Fibroblast of the conjunctiva (primary cell): ENCODE measurements around the gene AIG1.
"Not testable (repeated sequence)": the region's sequence is repeated elsewhere in the genome, so short reads cannot be mapped to it uniquely, and the experiment has no call there.

Experiments
- DNase-seq: peaks from one replicate; pipeline ENCODE4 v3.0.0-alpha.2; 2010; ENCODE audit warnings: low read depth

The AIG1 gene

DNA sequence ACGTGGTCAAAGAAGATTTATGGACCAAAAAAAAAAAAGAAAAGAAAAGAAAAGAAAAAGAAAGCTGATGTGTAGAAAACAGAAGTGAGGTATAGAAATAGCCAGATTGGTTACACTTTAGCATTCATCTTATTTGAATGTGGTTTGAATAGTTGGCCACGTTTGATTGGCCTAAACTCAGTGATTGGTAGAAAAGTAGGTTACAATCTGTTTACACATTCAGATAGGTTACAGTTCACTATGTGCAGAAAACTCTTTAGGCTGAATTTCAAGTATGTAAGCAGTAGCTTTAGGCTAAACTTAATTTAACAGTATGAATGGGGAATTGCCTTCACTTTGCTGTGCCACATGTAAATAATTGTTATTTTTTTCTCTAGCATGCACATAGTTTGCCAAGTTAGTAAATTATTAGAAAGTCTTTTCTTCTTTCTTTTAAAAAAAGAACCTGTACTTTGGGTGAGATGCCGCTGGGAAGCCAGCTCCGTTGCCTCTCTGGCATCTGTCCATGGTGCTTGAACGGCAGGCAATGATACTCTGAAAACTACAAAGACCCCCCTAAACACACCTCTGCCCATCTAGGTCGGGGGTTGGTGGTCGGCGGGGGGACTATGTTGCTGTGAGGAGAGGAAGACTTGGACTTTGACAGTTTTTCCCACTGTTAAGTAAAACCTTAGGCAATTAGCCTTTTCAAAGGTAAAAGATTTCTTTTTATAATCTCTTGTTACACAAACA is 173.0 kb downstream of the AIG1 start:
- DNase-seq: no peak

GRCh38 chr6:143234734-143235133 is 174.0 kb downstream of the AIG1 start:
- no peak for DNase-seq

- no peak for DNase-seq
Measured at GRCh38 chr6:143236151-143236798, 175.6 kb downstream of the AIG1 start.

- no peak for DNase-seq
Measured at GRCh38 chr6:143238306-143238705, 177.6 kb downstream of the AIG1 start.

- no peak for DNase-seq
Measured at GRCh38 chr6:143241111-143241510, 180.4 kb downstream of the AIG1 start.

DNA sequence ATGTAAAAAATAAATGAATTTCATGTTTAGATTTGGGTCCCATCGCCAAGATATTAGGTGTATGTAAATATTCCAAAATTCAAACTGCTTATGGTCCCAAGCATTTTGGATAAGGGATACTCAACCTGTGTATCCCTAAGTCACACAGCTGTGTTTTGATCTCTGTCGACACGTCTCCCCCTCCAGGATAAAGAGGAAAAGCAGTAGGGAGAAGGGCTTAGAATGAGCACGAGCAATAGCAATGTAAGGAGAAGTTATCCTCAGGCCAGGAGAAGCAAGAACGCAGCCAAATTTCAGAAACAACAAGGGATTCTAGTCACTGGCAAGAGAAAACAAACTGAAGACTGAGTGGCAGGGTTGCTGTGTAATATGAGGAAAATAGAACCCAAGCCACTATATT is 181.2 kb downstream of the AIG1 start:
- DNase-seq: no peak

DNA sequence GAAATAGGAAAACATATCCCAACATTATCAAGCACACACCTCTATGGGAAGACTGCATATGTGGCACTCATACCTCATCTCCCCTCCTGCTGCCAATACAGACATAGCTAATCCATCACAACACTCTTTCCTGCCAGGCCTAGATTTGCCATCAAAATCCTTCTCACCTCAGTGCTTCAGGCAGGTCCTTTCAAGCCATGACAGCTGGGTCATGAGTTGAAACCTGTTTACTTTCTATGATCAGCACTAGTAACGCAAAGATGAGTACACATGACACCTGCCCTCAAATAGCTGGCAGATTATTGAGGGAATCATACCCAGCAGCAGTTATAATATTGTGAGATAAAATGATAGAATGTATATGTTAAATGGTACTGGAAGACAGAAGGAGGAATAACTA is 183.1 kb downstream of the AIG1 start:
- DNase-seq: no peak

DNA sequence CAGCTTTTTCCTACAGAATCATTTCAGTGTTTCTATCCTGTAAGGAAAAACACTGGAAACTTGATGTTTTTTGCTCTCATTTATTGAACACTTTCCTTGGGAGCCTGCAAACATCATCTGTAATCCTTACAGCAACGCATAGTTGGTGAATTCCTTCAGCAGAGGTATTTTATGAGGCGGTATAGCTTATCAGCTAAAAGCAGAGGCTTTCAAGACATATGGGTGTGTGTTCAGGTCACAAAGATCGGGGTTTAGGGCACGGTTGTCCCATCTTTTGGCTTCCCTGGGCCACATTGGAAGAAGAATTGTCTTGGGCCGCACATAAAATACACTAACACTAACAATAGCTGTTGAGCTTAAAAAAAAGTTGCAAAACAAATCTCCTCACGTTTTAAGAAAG is 185.0 kb downstream of the AIG1 start:
- no peak for DNase-seq

DNA sequence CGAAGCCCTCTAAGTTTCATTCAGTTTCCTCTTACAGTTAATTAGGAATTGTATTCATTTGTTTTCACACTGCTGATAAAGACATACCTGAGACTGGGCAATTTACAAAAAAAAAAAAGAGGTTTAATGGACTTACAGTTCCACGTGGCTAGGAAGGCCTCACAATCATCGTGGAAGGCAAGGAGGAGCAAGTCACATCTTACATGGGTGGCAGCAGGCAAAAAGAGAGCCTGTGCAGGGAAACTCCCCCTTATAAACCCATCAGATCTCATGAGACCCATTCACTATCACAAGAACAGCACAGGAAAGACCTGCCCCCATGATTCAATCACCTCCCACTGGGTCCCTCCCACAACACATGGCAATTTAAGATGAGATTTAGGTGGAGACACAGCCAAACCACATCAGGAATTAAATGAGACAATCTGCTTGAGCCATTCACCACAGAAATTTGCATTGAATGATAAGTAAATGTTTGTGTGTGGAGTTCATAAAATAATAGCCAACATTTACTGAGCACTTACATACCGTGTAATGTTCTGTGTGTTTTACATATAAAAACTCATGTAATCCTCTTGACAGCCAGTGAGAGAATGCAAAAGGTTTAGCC is 185.6 kb downstream of the AIG1 start:
- not testable (repeated sequence) for DNase-seq

GRCh38 chr6:143247586-143247985 is 186.9 kb downstream of the AIG1 start:
- DNase-seq: no peak

- DNase-seq: no peak
Measured at GRCh38 chr6:143248359-143248758, 187.7 kb downstream of the AIG1 start.

GRCh38 chr6:143251288-143251687 is 190.6 kb downstream of the AIG1 start:
- no peak for DNase-seq

GRCh38 chr6:143252961-143253360 is 192.3 kb downstream of the AIG1 start:
- no peak for DNase-seq

- no peak for DNase-seq
Measured at GRCh38 chr6:143253586-143253985, 192.9 kb downstream of the AIG1 start.

DNA sequence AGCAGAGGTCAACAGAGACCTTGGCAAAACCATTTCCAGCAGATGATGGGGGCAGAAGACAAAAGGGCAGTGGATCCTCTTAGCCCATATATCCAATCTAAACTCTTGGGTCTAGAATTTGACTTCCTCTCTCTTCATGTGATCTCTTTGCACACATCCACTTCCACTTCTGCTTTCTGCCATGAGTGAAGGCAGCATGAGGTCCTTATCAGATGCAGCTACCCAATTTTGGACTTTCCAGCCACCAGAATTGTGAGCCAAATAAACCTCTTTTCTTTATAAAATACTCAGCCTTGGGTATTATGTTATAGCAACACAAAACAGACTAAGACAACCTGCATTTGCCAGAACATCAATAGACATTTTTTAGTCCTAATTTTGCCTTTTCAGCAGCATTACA is 198.3 kb downstream of the AIG1 start:
- DNase-seq: no peak

- DNase-seq: no peak
Measured at GRCh38 chr6:143260857-143261256, 200.2 kb downstream of the AIG1 start.

GRCh38 chr6:143261899-143262436 is 201.3 kb downstream of the AIG1 start:
- no peak for DNase-seq

DNA sequence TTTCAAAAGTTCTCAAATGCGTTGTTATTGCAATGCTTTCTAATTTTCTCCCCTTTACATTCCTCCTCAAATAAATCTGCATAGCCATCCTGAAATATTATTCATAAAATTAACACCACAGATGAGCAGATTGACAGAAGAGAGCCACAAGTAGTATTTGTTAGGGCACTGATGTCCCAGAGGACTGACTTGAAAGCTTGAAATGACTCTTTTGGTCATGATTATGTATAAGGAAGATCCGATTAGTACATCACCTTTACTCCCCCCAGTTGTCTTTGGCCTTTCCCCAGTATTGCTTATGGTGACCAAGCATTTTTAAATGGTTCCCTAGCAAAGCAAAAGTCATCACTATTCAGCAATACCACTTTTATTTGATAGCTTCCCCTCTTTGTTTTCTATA is 202.2 kb downstream of the AIG1 start:
- no peak for DNase-seq

DNA sequence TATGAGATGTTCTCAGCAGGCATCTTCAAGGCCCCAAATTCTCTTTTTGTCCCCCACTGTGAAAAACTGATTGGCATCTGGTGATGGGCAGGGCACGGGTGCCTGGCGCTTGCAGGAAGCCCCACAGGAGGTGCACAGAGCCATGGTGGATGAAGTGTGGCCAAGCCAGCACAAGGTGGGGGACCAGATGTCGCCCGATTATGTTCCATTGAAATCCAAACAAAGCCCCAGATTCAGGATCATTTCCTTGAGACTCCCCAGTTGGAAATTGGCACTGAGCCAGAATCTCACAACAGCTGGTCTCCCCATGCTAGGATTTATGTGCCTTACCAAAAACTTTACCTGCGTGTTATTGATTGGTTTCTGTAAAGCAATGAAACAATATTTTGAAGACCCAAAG is 203.7 kb downstream of the AIG1 start:
- DNase-seq: no peak

- DNase-seq: no peak
Measured at GRCh38 chr6:143264986-143265764, 204.5 kb downstream of the AIG1 start.

DNA sequence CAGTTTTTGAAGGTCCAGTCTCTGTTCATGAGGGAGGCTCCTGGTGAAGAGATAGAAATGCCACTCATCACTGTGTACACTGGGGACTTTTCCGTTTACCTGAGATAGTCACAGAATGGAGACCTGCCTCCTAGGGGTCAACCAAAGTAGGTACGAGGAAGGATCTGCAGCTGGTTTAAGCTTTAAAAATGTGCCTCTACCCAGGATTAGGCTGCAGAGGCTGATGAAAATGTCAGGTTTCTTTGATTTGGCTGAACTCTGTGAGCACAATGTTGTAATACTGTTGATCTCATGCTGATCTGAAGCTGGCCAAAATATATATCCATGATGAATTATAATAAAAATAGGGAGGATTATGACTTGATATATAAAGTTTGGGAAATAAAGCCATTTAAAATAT is 207.1 kb downstream of the AIG1 start:
- no peak for DNase-seq

DNA sequence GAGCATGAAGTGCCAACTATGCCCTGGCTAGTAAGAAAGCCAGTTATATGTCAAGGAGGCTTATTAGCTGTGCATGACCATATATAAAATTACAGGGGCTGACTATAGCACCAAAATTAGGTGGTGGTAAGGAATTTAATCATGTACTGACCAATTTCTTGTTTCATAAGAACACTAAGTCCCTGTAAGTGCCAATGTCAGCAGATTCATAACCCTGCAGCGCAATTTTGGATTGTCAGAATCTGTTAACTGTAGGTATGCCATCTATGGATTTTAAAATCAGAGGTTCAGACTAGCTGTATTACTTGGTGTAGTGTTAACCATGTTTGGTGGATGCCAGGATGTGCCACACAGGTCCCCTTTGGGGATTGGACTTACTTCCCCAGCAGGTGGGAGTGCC is 207.8 kb downstream of the AIG1 start:
- DNase-seq: no peak
